ENCODE data around the gene CSAG3.

Gene CSAG3

GRCh38 chrX:152806035-152806434, 47.0 kb downstream of the CSAG3 start:
- DNase-seq (ENCODE audit: low spot score) (no peak), FAIRE-seq (no peak)

Data from RCC 7860 (cell line).